NCI-H526 treated with DMSO at 0.1 percent for 48 hours (cell line): ENCODE measurements around the gene UNC80.
"Not testable (repeated sequence)": the region's sequence is repeated elsewhere in the genome, so short reads cannot be mapped to it uniquely, and the experiment has no call there.

Experiments used
- DNase-seq: peaks from one replicate; lab custom pipeline; 2025; lab: John Stamatoyannopoulos, UW

Gene UNC80

GRCh38 chr2:209771474-209772289, at the start of gene UNC80:
TSS of gene UNC80 (plus strand) at chr2:209771832. CDS start at chr2:209772073, 241 bp downstream.
- DNase-seq = peak; percentile 54

- DNase-seq = no peak
Observed at GRCh38 chr2:209726311-209726710, 45.3 kb upstream of the UNC80 start.

- DNase-seq = no peak
Observed at GRCh38 chr2:209727077-209727476, 44.6 kb upstream of the UNC80 start.

- no peak for DNase-seq
Observed at GRCh38 chr2:209734805-209735204, 36.8 kb upstream of the UNC80 start.

- no peak for DNase-seq
Observed at GRCh38 chr2:209741953-209742352, 29.7 kb upstream of the UNC80 start.

GRCh38 chr2:209753020-209753419, 18.6 kb upstream of the UNC80 start:
- no peak for DNase-seq

- DNase-seq = no peak
Observed at GRCh38 chr2:209757163-209757562, 14.5 kb upstream of the UNC80 start.

GRCh38 chr2:209761566-209761965, 10.1 kb upstream of the UNC80 start:
- no peak for DNase-seq

- DNase-seq = no peak
Observed at GRCh38 chr2:209762563-209762962, 9.1 kb upstream of the UNC80 start.

- no peak for DNase-seq
Observed at GRCh38 chr2:209763106-209763505, 8.5 kb upstream of the UNC80 start.

GRCh38 chr2:209766613-209767012, 5.0 kb upstream of the UNC80 start:
- no peak for DNase-seq

GRCh38 chr2:209767316-209767715, 4.3 kb upstream of the UNC80 start:
- no peak for DNase-seq

- DNase-seq = no peak
Observed at GRCh38 chr2:209768557-209768956, 3.1 kb upstream of the UNC80 start.

- DNase-seq = peak; percentile 59
Observed at GRCh38 chr2:209772290-209772685, 656 bp downstream of the UNC80 start.

- peak; percentile 16 for DNase-seq
Observed at GRCh38 chr2:209773377-209773776, 1.7 kb downstream of the UNC80 start.

GRCh38 chr2:209787416-209787815, 15.8 kb downstream of the UNC80 start:
- no peak for DNase-seq

GRCh38 chr2:209788925-209789324, 17.3 kb downstream of the UNC80 start:
- DNase-seq = peak; percentile 72

GRCh38 chr2:209790066-209790728, 18.6 kb downstream of the UNC80 start:
- DNase-seq = no peak

GRCh38 chr2:209791151-209791550, 19.5 kb downstream of the UNC80 start:
- DNase-seq = no peak

GRCh38 chr2:209795425-209795824, 23.8 kb downstream of the UNC80 start:
- DNase-seq = not testable (repeated sequence)

GRCh38 chr2:209805351-209805750, 33.7 kb downstream of the UNC80 start:
- DNase-seq = no peak

GRCh38 chr2:209806318-209806717, 34.7 kb downstream of the UNC80 start:
- no peak for DNase-seq

GRCh38 chr2:209808521-209808920, 36.9 kb downstream of the UNC80 start:
- DNase-seq = no peak
